Panc1 (cell line): ENCODE results near the gene IGFLR1.

ENCODE experiments used
- CTCF ChIP-seq: fragments of 450-650 bp; IDR thresholded peaks from 2 replicates; pipeline ENCODE4 v1.5.1; 2017; ENCODE audit warnings: mild to moderate bottlenecking
- POLR2AphosphoS5 ChIP-seq: IDR thresholded peaks from 2 replicates; pipeline ENCODE4 v1.6.1; 2012; ENCODE audit warnings: mild to moderate bottlenecking, low read depth, low read length, moderate library complexity
- REST ChIP-seq, 2 experiments: IDR thresholded peaks; 2 replicates each; pipeline ENCODE4 v1.6.1; 2011 to 2012; ENCODE audit warnings: low read depth in 2 of 2, control low read depth in 1 of 2, low read length in 1 of 2, mild to moderate bottlenecking in 1 of 2, moderate library complexity in 1 of 2; ENCODE audit not compliant: insufficient read depth in 1 of 2
- SIN3A ChIP-seq: IDR thresholded peaks from 2 replicates; pipeline ENCODE4 v1.6.1; 2012; ENCODE audit warnings: low read depth, mild to moderate bottlenecking, low read length, moderate library complexity, borderline replicate concordance; ENCODE audit not compliant: insufficient read depth
- TCF7L2 ChIP-seq: IDR thresholded peaks from 2 replicates; pipeline ENCODE4 v1.6.1; 2011; ENCODE audit warnings: mild to moderate bottlenecking, low read depth, low read length, inconsistent platforms

- TF ChIP-seq CTCF: no peak
- no peak for TF ChIP-seq TCF7L2
- no peak for TF ChIP-seq POLR2AphosphoS5
- no peak for TF ChIP-seq SIN3A
- TF ChIP-seq REST (IDR thresholded peaks at IDR 0.05; ENCODE audit: insufficient read depth in 1 of 2, low read depth in 2 of 2, low read length in 1 of 2): no peak
These were observed 44.3 kb upstream of the IGFLR1 start for GRCh38 chr19:35786299-35787160.
